Tibial artery (tissue), 4 donors: ENCODE measurements around the gene CEP350.

Source experiments
- DNase-seq, 2 donors: peaks; one replicate each; pipeline ENCODE4 v3.0.0-alpha.2; 2019
- H3K27ac ChIP-seq, 2 donors: fragments of 200-600 bp; sonication (generic) in 1 of 2; 1 replicate in 1 of 2; 2 replicates in 1 of 2; pipeline ENCODE4 v1.5.1; 2018 to 2019; ENCODE audit warnings: mild to moderate bottlenecking in 1 of 2
- H3K27me3 ChIP-seq, 2 donors: fragments of 200-600 bp; sonication (generic) in 1 of 2; one replicate each; pipeline versions ENCODE4 v1.5.1 to v1.6.0; 2016 to 2019
- H3K36me3 ChIP-seq, 3 donors: fragments of 200-600 bp; sonication (generic) in 2 of 3; one replicate each; pipeline ENCODE4 v1.5.1; 2016 to 2019; ENCODE audit warnings: mild to moderate bottlenecking in 2 of 3
- H3K4me1 ChIP-seq, 4 donors: fragments of 200-600 bp; sonication (generic) in 2 of 4; 1 replicate in 3 of 4; 2 replicates in 1 of 4; pipeline ENCODE4 v1.5.1; 2016 to 2019
- H3K4me3 ChIP-seq, 2 donors: fragments of 200-600 bp; sonication (generic) in 1 of 2; 1 replicate in 1 of 2; 2 replicates in 1 of 2; pipeline ENCODE4 v1.5.1; 2018 to 2019; ENCODE audit warnings: mild to moderate bottlenecking in 2 of 2
- H3K9me3 ChIP-seq, 3 donors: fragments of 200-600 bp; sonication (generic) in 1 of 3; one replicate each; pipeline ENCODE4 v1.5.1; 2016 to 2019
- intact Hi-C: fragments of 100-400 bp; cut with DNase I; formaldehyde crosslinking; loops from one replicate; pipeline ENCODE4 v1.15.0; 2023; ENCODE audit warnings: low total_unique reads
- TF ChIP-seq, protein P1 (sequence below), 2 experiments: fragments of 200-600 bp in 1 of 2; fragments of 450-650 bp in 1 of 2; IDR thresholded peaks; one replicate each; pipeline ENCODE4 v1.5.1; 2017 to 2019; ENCODE audit warnings: antibody characterized with exemption in 2 of 2, mild to moderate bottlenecking in 1 of 2, moderate library complexity in 1 of 2

Gene CEP350

DNA sequence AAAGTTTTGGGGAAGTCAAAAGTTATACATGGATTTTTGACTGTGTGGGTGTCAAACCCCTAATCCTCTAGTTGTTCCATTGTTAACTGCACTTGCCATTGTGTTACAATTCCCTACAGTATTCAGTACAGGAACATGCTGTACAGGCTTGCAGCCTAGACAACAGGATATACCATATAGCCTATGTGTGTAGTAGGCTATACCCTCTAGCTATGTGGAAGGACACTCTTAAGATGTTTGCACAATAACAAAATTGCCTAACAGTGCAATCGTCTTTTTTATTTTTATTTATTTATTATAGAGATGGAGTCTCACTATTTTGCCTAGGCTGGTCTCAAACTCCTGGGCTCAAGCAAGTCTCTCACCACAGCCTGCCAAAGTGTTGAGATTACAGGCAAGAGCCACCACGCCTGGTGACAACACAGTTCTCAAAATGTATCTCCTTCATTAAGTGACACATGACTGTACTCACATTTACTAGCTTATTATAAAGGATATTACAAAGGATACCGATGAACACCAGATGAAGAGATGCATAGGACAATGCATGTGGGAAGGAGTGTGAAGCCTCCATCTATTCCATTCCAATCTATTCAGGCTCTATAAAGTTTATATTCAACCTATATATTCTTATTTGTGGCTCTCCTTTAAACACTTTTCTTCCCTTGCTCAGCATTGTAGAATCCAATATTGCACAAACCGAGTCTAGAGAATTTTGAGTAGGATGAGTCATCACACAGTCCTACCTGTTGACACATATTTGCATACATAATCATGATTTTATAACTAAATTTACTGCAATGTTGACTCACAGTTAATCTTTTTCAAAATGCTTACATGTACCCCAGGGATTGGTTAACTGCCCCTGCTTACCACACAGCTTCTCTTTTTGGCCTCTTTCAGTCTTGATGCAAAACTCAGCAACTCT lies 28.4 kb upstream of the CEP350 start:
- no peak overlapping the region for H3K4me3 ChIP-seq
- no peak for DNase-seq
- intact Hi-C loops, result no loop called here
- peaks cover 0 to 9% (median 4%) of the 10 kb centered on the region in 3 donors for H3K36me3 ChIP-seq
- no peak overlapping the region for H3K27ac ChIP-seq
- H3K9me3 ChIP-seq, result no peaks in the 10 kb centered on the region
- peaks cover 0 to under 1% (median 0%) of the 10 kb centered on the region in 4 donors for H3K4me1 ChIP-seq
- no peaks in the 10 kb centered on the region for H3K27me3 ChIP-seq
- TF ChIP-seq, protein P1, sequence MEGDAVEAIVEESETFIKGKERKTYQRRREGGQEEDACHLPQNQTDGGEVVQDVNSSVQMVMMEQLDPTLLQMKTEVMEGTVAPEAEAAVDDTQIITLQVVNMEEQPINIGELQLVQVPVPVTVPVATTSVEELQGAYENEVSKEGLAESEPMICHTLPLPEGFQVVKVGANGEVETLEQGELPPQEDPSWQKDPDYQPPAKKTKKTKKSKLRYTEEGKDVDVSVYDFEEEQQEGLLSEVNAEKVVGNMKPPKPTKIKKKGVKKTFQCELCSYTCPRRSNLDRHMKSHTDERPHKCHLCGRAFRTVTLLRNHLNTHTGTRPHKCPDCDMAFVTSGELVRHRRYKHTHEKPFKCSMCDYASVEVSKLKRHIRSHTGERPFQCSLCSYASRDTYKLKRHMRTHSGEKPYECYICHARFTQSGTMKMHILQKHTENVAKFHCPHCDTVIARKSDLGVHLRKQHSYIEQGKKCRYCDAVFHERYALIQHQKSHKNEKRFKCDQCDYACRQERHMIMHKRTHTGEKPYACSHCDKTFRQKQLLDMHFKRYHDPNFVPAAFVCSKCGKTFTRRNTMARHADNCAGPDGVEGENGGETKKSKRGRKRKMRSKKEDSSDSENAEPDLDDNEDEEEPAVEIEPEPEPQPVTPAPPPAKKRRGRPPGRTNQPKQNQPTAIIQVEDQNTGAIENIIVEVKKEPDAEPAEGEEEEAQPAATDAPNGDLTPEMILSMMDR (IDR thresholded peaks at IDR 0.05), result no peak

- no peaks in the 10 kb centered on the region for H3K27me3 ChIP-seq
- TF ChIP-seq, protein P1 (IDR thresholded peaks at IDR 0.05), result no peak
- H3K36me3 ChIP-seq, result peaks cover 0 to 3% (median 0%) of the 10 kb centered on the region in 3 donors
- no peak overlapping the region for H3K27ac ChIP-seq
- no peak for DNase-seq
- intact Hi-C loops, result no loop called here
- H3K9me3 ChIP-seq, result no peaks in the 10 kb centered on the region
- no peak overlapping the region for H3K4me3 ChIP-seq
- peaks cover 0 to 5% (median 0%) of the 10 kb centered on the region in 4 donors for H3K4me1 ChIP-seq
Measured at GRCh38 chr1:179926850-179927205, 27.8 kb upstream of the CEP350 start.

- H3K4me1 ChIP-seq, result peaks cover 0 to 5% (median 0%) of the 10 kb centered on the region in 4 donors
- H3K36me3 ChIP-seq, result no peaks in the 10 kb centered on the region
- DNase-seq, result no peak
- H3K27me3 ChIP-seq, result no peaks in the 10 kb centered on the region
- no peaks in the 10 kb centered on the region for H3K9me3 ChIP-seq
- intact Hi-C loops, result no loop called here
- no peak overlapping the region for H3K4me3 ChIP-seq
- H3K27ac ChIP-seq, result no peak overlapping the region
- TF ChIP-seq, protein P1 (IDR thresholded peaks at IDR 0.05), result no peak
Measured at GRCh38 chr1:179929955-179930798, 24.4 kb upstream of the CEP350 start.

GRCh38 chr1:179930867-179931266 lies 23.7 kb upstream of the CEP350 start:
- no peak for DNase-seq
- Histone ChIP-seq H3K36me3 (no peaks in the 10 kb centered on the region), H3K4me3 (no peak overlapping the region), H3K9me3 (no peaks in the 10 kb centered on the region), H3K4me1 (peaks cover 0 to 5% (median 0%) of the 10 kb centered on the region in 4 donors), H3K27ac (no peak overlapping the region), H3K27me3 (no peaks in the 10 kb centered on the region)
- TF ChIP-seq, protein P1 (IDR thresholded peaks at IDR 0.05), result no peak
- intact Hi-C loops, result no loop called here

DNA sequence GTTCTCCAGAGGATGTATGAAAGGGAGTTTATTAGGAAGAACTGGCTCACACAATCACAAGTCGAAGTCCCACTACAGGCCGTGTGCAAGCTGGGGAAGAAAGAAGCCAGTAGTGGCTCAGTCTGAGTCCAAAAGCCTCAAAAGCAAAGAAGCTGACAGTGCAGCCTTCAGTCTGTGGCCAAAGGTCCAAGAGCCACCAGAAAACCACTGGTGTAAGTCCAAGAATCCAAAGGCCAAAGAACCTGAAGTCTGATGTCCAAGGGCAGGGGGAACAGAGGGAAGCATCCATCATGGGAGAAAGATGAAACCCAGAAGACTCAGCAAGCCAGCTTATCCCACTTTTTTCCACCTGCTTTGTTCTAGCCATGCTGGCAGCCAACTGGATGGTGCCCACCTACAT lies 21.4 kb upstream of the CEP350 start:
- TF ChIP-seq, protein P1 (IDR thresholded peaks at IDR 0.05), result no peak
- intact Hi-C loops, result no loop called here

More for the DNA sequence above, 21.4 kb upstream of the CEP350 start:
- H3K4me1 ChIP-seq, result peaks cover 0 to 5% (median 0%) of the 10 kb centered on the region in 4 donors
- no peak overlapping the region for H3K27ac ChIP-seq
- no peak overlapping the region for H3K4me3 ChIP-seq
- H3K36me3 ChIP-seq, result no peaks in the 10 kb centered on the region
- no peaks in the 10 kb centered on the region for H3K27me3 ChIP-seq
- H3K9me3 ChIP-seq, result no peaks in the 10 kb centered on the region
- no peak for DNase-seq
